22Rv1 (cell line): ENCODE data around the gene CEP70.

ENCODE experiments used
- CTCF ChIP-seq: fragments of 450-650 bp; IDR thresholded peaks from 2 replicates; pipeline ENCODE4 v1.5.1; 2017; ENCODE audit warnings: mild to moderate bottlenecking
- ZFX ChIP-seq: fragments of 450-650 bp; IDR thresholded peaks from 2 replicates; pipeline ENCODE4 v1.6.1; 2017; ENCODE audit warnings: antibody characterized with exemption, borderline replicate concordance

DNA sequence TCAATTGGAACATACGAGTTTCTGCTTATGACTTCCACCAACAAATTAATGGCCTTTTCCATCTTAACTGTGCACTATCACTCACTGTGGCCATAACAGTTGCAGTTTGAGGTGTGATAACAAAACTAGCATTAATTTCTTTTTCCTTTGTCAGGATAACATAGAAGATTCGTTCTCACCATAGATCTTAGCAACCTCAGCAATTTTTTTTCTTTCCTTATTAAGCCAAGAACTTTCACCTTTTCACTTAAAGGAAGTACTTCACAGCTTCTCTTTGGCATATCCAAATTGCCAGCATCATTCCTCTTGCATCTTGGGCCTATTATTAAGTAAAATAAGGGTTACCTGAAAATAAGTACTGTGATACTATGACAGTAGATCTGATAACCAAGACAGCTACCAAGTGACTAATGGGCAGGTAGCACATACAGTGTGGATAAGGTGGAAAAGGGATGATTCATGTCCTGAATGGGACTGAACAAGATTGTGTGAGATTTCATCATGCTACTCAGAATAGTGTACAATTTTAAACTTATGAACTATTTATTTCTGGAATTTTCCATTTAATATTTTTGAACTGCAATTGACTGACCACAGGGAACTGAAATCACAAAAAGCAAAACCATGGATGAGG is 46.6 kb downstream of the CEP70 start:
- TF ChIP-seq CTCF (no peak), ZFX (no peak)
